ENCODE data around the gene GAS2L2. TPM values are rescaled to one million over a fixed set of nuclear protein-coding genes. Genes with fewer than 3 reads are reported as not detected.
A peak's percentile ranks its signal among the peaks of the same experiment; 100 is the strongest.

The GAS2L2 gene
- total RNA-seq, 2 experiments from 2014 or later: not detected

- CTCF ChIA-PET: interaction anchor here (0.7 to 2.5 kb wide), 2 partner anchors 10 to 22 kb away, joined by 3 to 9 read pairs; partner anchors contain the start of gene RASL10B
- H3K36me3 Mint-ChIP-seq: no peaks in the 10 kb centered on the region
- peak; percentile 45 for DNase-seq
- H3K9me3 Mint-ChIP-seq (ENCODE audit: low read depth): no peaks in the 10 kb centered on the region
- peaks cover 38% of the 10 kb centered on the region for H3K27me3 Mint-ChIP-seq
- no peak overlapping the region for H3K27ac Mint-ChIP-seq
- peak; percentile 63 for ATAC-seq
- no peak overlapping the region for H3K4me3 Mint-ChIP-seq
- H3K4me1 Mint-ChIP-seq: peaks cover 8% of the 10 kb centered on the region
Measured at GRCh38 chr17:35740997-35741931, 11.8 kb downstream of the GAS2L2 start.

GRCh38 chr17:35740216-35740615, 12.8 kb downstream of the GAS2L2 start:
- peaks cover 8% of the 10 kb centered on the region for H3K4me1 Mint-ChIP-seq
- CTCF ChIA-PET: interaction anchor here (0.9 to 2.5 kb wide), 3 partner anchors 9 to 127 kb away, joined by 3 to 9 read pairs (median 6); no protein-coding TSS in a partner anchor
- no peak overlapping the region for H3K4me3 Mint-ChIP-seq
- ATAC-seq (no peak), DNase-seq (no peak)
- no peaks in the 10 kb centered on the region for H3K36me3 Mint-ChIP-seq
- no peak overlapping the region for H3K27ac Mint-ChIP-seq
- H3K9me3 Mint-ChIP-seq (ENCODE audit: low read depth): no peaks in the 10 kb centered on the region
- H3K27me3 Mint-ChIP-seq: peaks cover 38% of the 10 kb centered on the region

GRCh38 chr17:35738519-35739133, 14.4 kb downstream of the GAS2L2 start:
- CTCF ChIA-PET: interaction anchor here (0.8 kb wide), 1 partner anchor 9 kb away, joined by 3 read pairs; no protein-coding TSS in a partner anchor
- DNase-seq (no peak), ATAC-seq (no peak)
- Mint-ChIP-seq H3K27me3 (peaks cover 36% of the 10 kb centered on the region), H3K9me3 (ENCODE audit: low read depth) (no peaks in the 10 kb centered on the region), H3K4me1 (peaks cover 8% of the 10 kb centered on the region), H3K4me3 (no peak overlapping the region), H3K36me3 (no peaks in the 10 kb centered on the region), H3K27ac (no peak overlapping the region)

GRCh38 chr17:35736236-35736635, 16.8 kb downstream of the GAS2L2 start:
- CTCF ChIA-PET: interaction anchor here (2.5 kb wide), 1 partner anchor 11 kb away, joined by 11 read pairs; no protein-coding TSS in a partner anchor
- DNase-seq (no peak), ATAC-seq (no peak)
- Mint-ChIP-seq H3K36me3 (no peaks in the 10 kb centered on the region), H3K27me3 (peaks cover 32% of the 10 kb centered on the region), H3K27ac (no peak overlapping the region), H3K4me3 (no peak overlapping the region), H3K9me3 (ENCODE audit: low read depth) (no peaks in the 10 kb centered on the region), H3K4me1 (peaks cover 5% of the 10 kb centered on the region)

- CTCF ChIA-PET: interaction anchor here (0.6 to 2.5 kb wide), 2 partner anchors 12 to 809 kb away, joined by 3 to 11 read pairs; no protein-coding TSS in a partner anchor
- ATAC-seq: no peak
- DNase-seq: no peak
- Mint-ChIP-seq H3K27ac (no peak overlapping the region), H3K4me3 (no peak overlapping the region), H3K4me1 (peaks cover 5% of the 10 kb centered on the region), H3K36me3 (peaks cover 2% of the 10 kb centered on the region), H3K27me3 (peaks cover 33% of the 10 kb centered on the region), H3K9me3 (ENCODE audit: low read depth) (no peaks in the 10 kb centered on the region)
Measured at GRCh38 chr17:35735036-35735805, 17.8 kb downstream of the GAS2L2 start.

GRCh38 chr17:35734396-35734795, 18.6 kb downstream of the GAS2L2 start:
- peaks cover 24% of the 10 kb centered on the region for H3K27me3 Mint-ChIP-seq
- H3K4me3 Mint-ChIP-seq: no peak overlapping the region
- no peak for ATAC-seq
- DNase-seq: no peak
- no peaks in the 10 kb centered on the region for H3K9me3 Mint-ChIP-seq (ENCODE audit: low read depth)
- H3K36me3 Mint-ChIP-seq: peaks cover 2% of the 10 kb centered on the region
- no peak overlapping the region for H3K27ac Mint-ChIP-seq
- H3K4me1 Mint-ChIP-seq: peaks cover 5% of the 10 kb centered on the region
- CTCF ChIA-PET: no interaction called here

- no peak for DNase-seq
Measured at GRCh38 chr17:35733366-35733765, 19.7 kb downstream of the GAS2L2 start.

GRCh38 chr17:35732806-35733136, 20.3 kb downstream of the GAS2L2 start:
- CTCF ChIA-PET: interaction anchor here (0.7 to 1.8 kb wide), 3 partner anchors 8 to 31 kb away, joined by 3 to 8 read pairs (median 4); no protein-coding TSS in a partner anchor
- Mint-ChIP-seq H3K36me3 (peaks cover 2% of the 10 kb centered on the region), H3K27ac (no peak overlapping the region), H3K27me3 (peaks cover 23% of the 10 kb centered on the region), H3K9me3 (ENCODE audit: low read depth) (no peaks in the 10 kb centered on the region), H3K4me3 (no peak overlapping the region), H3K4me1 (peaks cover 5% of the 10 kb centered on the region)
- DNase-seq (no peak), ATAC-seq (no peak)

More at GRCh38 chr17:35733366-35733765, 19.7 kb downstream of the GAS2L2 start:
- no peak overlapping the region for H3K27ac Mint-ChIP-seq
- H3K27me3 Mint-ChIP-seq: peaks cover 23% of the 10 kb centered on the region
- CTCF ChIA-PET: interaction anchor here (0.7 to 1.8 kb wide), 2 partner anchors 9 to 14 kb away, joined by 3 to 4 read pairs; no protein-coding TSS in a partner anchor
- peaks cover 5% of the 10 kb centered on the region for H3K4me1 Mint-ChIP-seq
- H3K9me3 Mint-ChIP-seq (ENCODE audit: low read depth): no peaks in the 10 kb centered on the region
- no peak for ATAC-seq
- H3K36me3 Mint-ChIP-seq: peaks cover 2% of the 10 kb centered on the region
- H3K4me3 Mint-ChIP-seq: no peak overlapping the region

GRCh38 chr17:35731917-35732805, 20.9 kb downstream of the GAS2L2 start:
- CTCF ChIA-PET: interaction anchor here (0.7 to 1.8 kb wide), 5 partner anchors 8 to 118 kb away, joined by 3 to 8 read pairs (median 3); no protein-coding TSS in a partner anchor
- Mint-ChIP-seq H3K4me3 (no peak overlapping the region), H3K36me3 (peaks cover 2% of the 10 kb centered on the region), H3K27ac (no peak overlapping the region), H3K27me3 (peaks cover 23% of the 10 kb centered on the region), H3K9me3 (ENCODE audit: low read depth) (no peaks in the 10 kb centered on the region), H3K4me1 (peaks cover 5% of the 10 kb centered on the region)
- DNase-seq (no peak), ATAC-seq (no peak)

GRCh38 chr17:35731239-35731916, 21.7 kb downstream of the GAS2L2 start, which contains the start of gene RASL10B:
RASL10B (plus strand) TSS chr17:35731639; CDS start chr17:35735185, 3,546 bp downstream.
- peaks cover 5% of the 10 kb centered on the region for H3K4me1 Mint-ChIP-seq
- no peaks in the 10 kb centered on the region for H3K9me3 Mint-ChIP-seq (ENCODE audit: low read depth)
- CTCF ChIA-PET: interaction anchor here (0.7 to 1.9 kb wide), 4 partner anchors 10 to 117 kb away, joined by 3 to 8 read pairs (median 6); no protein-coding TSS in a partner anchor
- peaks cover 23% of the 10 kb centered on the region for H3K27me3 Mint-ChIP-seq
- peaks cover 2% of the 10 kb centered on the region for H3K36me3 Mint-ChIP-seq
- no peak within 1 kb of the TSS for H3K27ac Mint-ChIP-seq
- ATAC-seq: peak; percentile 40
- DNase-seq: no peak
- no peak within 1 kb of the TSS for H3K4me3 Mint-ChIP-seq

- H3K9me3 Mint-ChIP-seq (ENCODE audit: low read depth): no peaks in the 10 kb centered on the region
- DNase-seq: no peak
- CTCF ChIA-PET: interaction anchor here (1.9 kb wide), 1 partner anchor 17 kb away, joined by 8 read pairs; no protein-coding TSS in a partner anchor
- H3K27me3 Mint-ChIP-seq: peaks cover 23% of the 10 kb centered on the region
- no peak overlapping the region for H3K27ac Mint-ChIP-seq
- H3K4me3 Mint-ChIP-seq: no peak overlapping the region
- H3K36me3 Mint-ChIP-seq: peaks cover 2% of the 10 kb centered on the region
- H3K4me1 Mint-ChIP-seq: peaks cover 5% of the 10 kb centered on the region
- ATAC-seq: no peak
Measured at GRCh38 chr17:35730400-35731005, 22.5 kb downstream of the GAS2L2 start.

All from activated CD8-positive, alpha-beta memory T cell treated with anti-CD3 and anti-CD28 coated beads, Interleukin-2, amount 10 ng/mL, durations not matched to agents 7 days and 5 days (primary cell).